GM19324 (cell line): ENCODE results near the gene LRRC36.
"Not testable (repeated sequence)": the region's sequence is repeated elsewhere in the genome, so short reads cannot be mapped to it uniquely, and the experiment has no call there.

Experiments
- ATAC-seq: cut with Tn5 transposase; IDR thresholded peaks from one replicate; pipeline ENCODE4 v1.9.1; 2021; ENCODE audit warnings: mild to moderate bottlenecking, moderate library complexity; ENCODE audit not compliant: unreplicated experiment, low FRiP score

The LRRC36 gene

GRCh38 chr16:67339453-67339852 is 12.8 kb downstream of the LRRC36 start:
- ATAC-seq, result no peak

GRCh38 chr16:67341250-67341649 is 14.6 kb downstream of the LRRC36 start:
- no peak for ATAC-seq

GRCh38 chr16:67342616-67343015 is 16.0 kb downstream of the LRRC36 start:
- no peak for ATAC-seq

- ATAC-seq, result no peak
Observed at GRCh38 chr16:67345401-67345800, 18.8 kb downstream of the LRRC36 start.

GRCh38 chr16:67346341-67346740 is 19.7 kb downstream of the LRRC36 start:
- ATAC-seq, result no peak

- ATAC-seq, result no peak
Observed at GRCh38 chr16:67349172-67349571, 22.6 kb downstream of the LRRC36 start.

- no peak for ATAC-seq
Observed at GRCh38 chr16:67350324-67350723, 23.7 kb downstream of the LRRC36 start.

GRCh38 chr16:67352463-67352862 is 25.8 kb downstream of the LRRC36 start:
- not testable (repeated sequence) for ATAC-seq

GRCh38 chr16:67356396-67356795 is 29.8 kb downstream of the LRRC36 start:
- ATAC-seq, result no peak

- ATAC-seq, result no peak
Observed at GRCh38 chr16:67357561-67357960, 30.9 kb downstream of the LRRC36 start.

GRCh38 chr16:67359540-67360269 is 33.1 kb downstream of the LRRC36 start:
- ATAC-seq, result not testable (repeated sequence)

GRCh38 chr16:67361038-67361437 is 34.4 kb downstream of the LRRC36 start:
- ATAC-seq, result no peak

- no peak for ATAC-seq
Observed at GRCh38 chr16:67364600-67365235, 38.1 kb downstream of the LRRC36 start.

GRCh38 chr16:67370661-67371060 is 44.0 kb downstream of the LRRC36 start:
- ATAC-seq, result no peak

GRCh38 chr16:67372664-67373063 is 46.0 kb downstream of the LRRC36 start:
- ATAC-seq, result no peak

GRCh38 chr16:67376012-67376411 is 49.4 kb downstream of the LRRC36 start:
- ATAC-seq, result not testable (repeated sequence)

- ATAC-seq, result no peak
Observed at GRCh38 chr16:67378642-67379041, 52.0 kb downstream of the LRRC36 start.

GRCh38 chr16:67383284-67383683 is 56.7 kb downstream of the LRRC36 start:
- ATAC-seq, result no peak

- no peak for ATAC-seq
Observed at GRCh38 chr16:67384778-67385510, 58.3 kb downstream of the LRRC36 start.

GRCh38 chr16:67386861-67387455 is 60.3 kb downstream of the LRRC36 start:
- ATAC-seq, result no peak

GRCh38 chr16:67387479-67388079 is 61.0 kb downstream of the LRRC36 start:
- no peak for ATAC-seq
